ENCODE measurements around the gene ARVCF.

Gene ARVCF

GRCh38 chr22:19984851-19985811 is 31.5 kb downstream of the ARVCF start:
- no peak for DNase-seq

GRCh38 chr22:19984201-19984753 is 32.3 kb downstream of the ARVCF start:
- no peak for DNase-seq

GRCh38 chr22:19983741-19984140 is 32.9 kb downstream of the ARVCF start:
- no peak for DNase-seq

GRCh38 chr22:19982991-19983578 is 33.5 kb downstream of the ARVCF start:
- DNase-seq = no peak

- no peak for DNase-seq
These were observed 34.4 kb downstream of the ARVCF start for GRCh38 chr22:19981961-19982920.

- no peak for DNase-seq
These were observed 35.3 kb downstream of the ARVCF start for GRCh38 chr22:19981171-19981960.

GRCh38 chr22:19980766-19981165 is 35.9 kb downstream of the ARVCF start:
- no peak for DNase-seq

GRCh38 chr22:19979712-19980493 is 36.7 kb downstream of the ARVCF start:
- no peak for DNase-seq

GRCh38 chr22:19978748-19979147 is 37.9 kb downstream of the ARVCF start:
- no peak for DNase-seq

- DNase-seq = no peak
These were observed 39.1 kb downstream of the ARVCF start for GRCh38 chr22:19977296-19978243.

- no peak for DNase-seq
These were observed 40.0 kb downstream of the ARVCF start for GRCh38 chr22:19976671-19977070.

GRCh38 chr22:19975707-19976035 is 41.0 kb downstream of the ARVCF start:
- no peak for DNase-seq

GRCh38 chr22:19974935-19975706 is 41.5 kb downstream of the ARVCF start:
- no peak for DNase-seq

- DNase-seq = no peak
These were observed 42.3 kb downstream of the ARVCF start for GRCh38 chr22:19974268-19974861.

GRCh38 chr22:19973551-19974267 is 42.9 kb downstream of the ARVCF start:
- no peak for DNase-seq

- DNase-seq = no peak
These were observed 43.7 kb downstream of the ARVCF start for GRCh38 chr22:19972652-19973550.

GRCh38 chr22:19972251-19972650 is 44.4 kb downstream of the ARVCF start:
- no peak for DNase-seq
